Gastroesophageal sphincter (tissue), 3 donors: Measurements from ENCODE around the gene PRAMEF9.
"Not testable (repeated sequence)": the region's sequence is repeated elsewhere in the genome, so short reads cannot be mapped to it uniquely, and the experiment has no call there.

Experiments
- CTCF ChIP-seq, 4 experiments: fragments of 200-600 bp in 2 of 4; fragments of 450-650 bp in 2 of 4; sonication (generic) in 1 of 4; IDR thresholded peaks; one replicate each; pipeline ENCODE4 v1.5.1; 2017 to 2019; ENCODE audit warnings: antibody characterized with exemption in 4 of 4, mild to moderate bottlenecking in 2 of 4, moderate library complexity in 2 of 4
- POLR2A ChIP-seq, 2 donors: fragments of 450-650 bp; IDR thresholded peaks; one replicate each; pipeline ENCODE4 v1.6.1; 2017; ENCODE audit warnings: antibody characterized with exemption in 2 of 2, mild to moderate bottlenecking in 2 of 2, moderate library complexity in 1 of 2
- POLR2AphosphoS5 ChIP-seq: sonication (generic); formaldehyde crosslinking; IDR thresholded peaks from one replicate; pipeline ENCODE4 v1.6.1; 2017; ENCODE audit warnings: antibody characterized with exemption

- not testable (repeated sequence) for TF ChIP-seq CTCF (IDR thresholded peaks at IDR 0.05); POLR2AphosphoS5; POLR2A (IDR thresholded peaks at IDR 0.05)
These were observed 29.7 kb downstream of the PRAMEF9 start, which contains the start of gene PRAMEF13 for GRCh38 chr1:13201309-13201708.
